ENCODE measurements around the gene MAEA.

Gene MAEA

GRCh38 chr4:1348014-1348513 is 58.4 kb downstream of the MAEA start:
- TF ChIP-seq TSHZ2 (CRISPR knock-in tag; IDR thresholded peaks at IDR 0.05), result no peak
- TF ChIP-seq ZFP3 (CRISPR knock-in tag; IDR thresholded peaks at IDR 0.05), result no peak
- TF ChIP-seq ZFP30 (CRISPR knock-in tag; IDR thresholded peaks at IDR 0.05), result no peak
- TF ChIP-seq ZNF8 (CRISPR knock-in tag; IDR thresholded peaks at IDR 0.05), result no peak
- TF ChIP-seq BACH2 (CRISPR knock-in tag; IDR thresholded peaks at IDR 0.05; ENCODE audit: borderline replicate concordance), result no peak
- no peak for TF ChIP-seq GLIS3 (CRISPR knock-in tag; IDR thresholded peaks at IDR 0.05)
- TF ChIP-seq ZC3H10 (CRISPR knock-in tag; IDR thresholded peaks at IDR 0.05), result no peak
- no peak for TF ChIP-seq SNAI2 (CRISPR knock-in tag; IDR thresholded peaks at IDR 0.05)
- ATAC-seq, result no peak

GRCh38 chr4:1348746-1349145 is 59.1 kb downstream of the MAEA start:
- no peak for ATAC-seq
- no peak for TF ChIP-seq BACH2 (CRISPR knock-in tag; IDR thresholded peaks at IDR 0.05; ENCODE audit: borderline replicate concordance)

- ATAC-seq, result no peak
- TF ChIP-seq TCF4 (CRISPR knock-in tag; IDR thresholded peaks at IDR 0.05; ENCODE audit: borderline replicate concordance) (no peak), RARB (CRISPR knock-in tag; IDR thresholded peaks at IDR 0.05) (no peak), TOX (CRISPR knock-in tag; IDR thresholded peaks at IDR 0.05; ENCODE audit: borderline replicate concordance) (no peak), GLIS3 (CRISPR knock-in tag; IDR thresholded peaks at IDR 0.05) (no peak)
Observed at GRCh38 chr4:1349359-1350168, 59.9 kb downstream of the MAEA start.

- TF ChIP-seq ZC3H10 (CRISPR knock-in tag; IDR thresholded peaks at IDR 0.05), result no peak
- ATAC-seq, result no peak
Observed at GRCh38 chr4:1350169-1350520, 60.5 kb downstream of the MAEA start.

GRCh38 chr4:1351854-1352566 is 62.3 kb downstream of the MAEA start:
- TF ChIP-seq PATZ1 (CRISPR knock-in tag; IDR thresholded peaks at IDR 0.05; ENCODE audit: borderline replicate concordance), result no peak
- TF ChIP-seq ZFP3 (CRISPR knock-in tag; IDR thresholded peaks at IDR 0.05), result no peak
- TF ChIP-seq TCF4 (CRISPR knock-in tag; IDR thresholded peaks at IDR 0.05; ENCODE audit: borderline replicate concordance), result no peak
- TF ChIP-seq ZC3H10 (CRISPR knock-in tag; IDR thresholded peaks at IDR 0.05), result no peak
- TF ChIP-seq OSR1 (CRISPR knock-in tag; IDR thresholded peaks at IDR 0.05), result no peak
- no peak for TF ChIP-seq GLIS3 (CRISPR knock-in tag; IDR thresholded peaks at IDR 0.05)
- TF ChIP-seq POU6F1 (CRISPR knock-in tag; IDR thresholded peaks at IDR 0.05; ENCODE audit: borderline replicate concordance, low read depth), result no peak
- peak; percentile 72 for ATAC-seq

- no peak for TF ChIP-seq TSHZ2 (CRISPR knock-in tag; IDR thresholded peaks at IDR 0.05)
- no peak for TF ChIP-seq ZNF565 (CRISPR knock-in tag; conservative IDR thresholded peaks at IDR 0.05; ENCODE audit: low read depth)
- no peak for TF ChIP-seq ISL1 (CRISPR knock-in tag; IDR thresholded peaks at IDR 0.05)
- TF ChIP-seq SNAI2 (CRISPR knock-in tag; IDR thresholded peaks at IDR 0.05), result no peak
- no peak for TF ChIP-seq BACH2 (CRISPR knock-in tag; IDR thresholded peaks at IDR 0.05; ENCODE audit: borderline replicate concordance)
- TF ChIP-seq ESRRG (CRISPR knock-in tag; IDR thresholded peaks at IDR 0.05), result no peak
- no peak for TF ChIP-seq GLIS3 (CRISPR knock-in tag; IDR thresholded peaks at IDR 0.05)
- TF ChIP-seq TOX (CRISPR knock-in tag; IDR thresholded peaks at IDR 0.05; ENCODE audit: borderline replicate concordance), result no peak
- ATAC-seq, result no peak
Observed at GRCh38 chr4:1352567-1352900, 62.8 kb downstream of the MAEA start.

All from SK-N-SH treated with all-trans-retinoic acid at 6 μM for 48 hours (cell line).